Renal pelvis (tissue), 12 donors: ENCODE data around the gene KIF14. TPM values are rescaled to one million over a fixed set of nuclear protein-coding genes. Genes with fewer than 3 reads are reported as not detected.

ENCODE experiments used
- DNase-seq: peaks from one replicate; pipeline ENCODE4 v3.0.0-alpha.2; 2013
- long read RNA-seq, 16 experiments: transcript quantifications; one replicate each; lab custom pipeline, GENCODE V29; 2026
- polyA plus RNA-seq, 3 donors: library from polyadenylated mRNA; unstranded; fragments of 120-200 nt; gene quantifications; one replicate each; pipeline ENCODE4 v1.2.1, GENCODE V29; 2013; ENCODE audit not compliant: insufficient read length in 3 of 3

The KIF14 gene
- polyA plus RNA-seq: 1 to 10 TPM; 6.0 to 8.0 (median 7.6) TPM
- long read RNA-seq, donor 1: 0 reads
- long read RNA-seq, donor 2, full-length matches to known transcripts: 1 of 1 reads
- long read RNA-seq, donor 2, partial matches to known transcripts: 0 of 1 reads
- long read RNA-seq, donor 2, other reads (novel, unspliced or antisense): 0 of 1 reads
- long read RNA-seq, donor 3: 0 reads
- long read RNA-seq, donor 4: 0 reads
- long read RNA-seq, donor 5: 0 reads
- long read RNA-seq, donor 6: 0 reads
- long read RNA-seq, donor 7: 0 reads
- long read RNA-seq, donor 8: 0 reads
- long read RNA-seq, donor 9: 0 reads
- long read RNA-seq, donor 10: 0 reads
- long read RNA-seq, donor 11: 0 reads
- long read RNA-seq, donor 12: 0 reads
- long read RNA-seq, donor 13: 0 reads
- long read RNA-seq, donor 14: 0 reads
- long read RNA-seq, donor 15: 0 reads
- long read RNA-seq, donor 16: 0 reads

GRCh38 chr1:200620273-200621131, at the start of gene KIF14:
KIF14 (minus strand) TSS chr1:200620751; CDS start chr1:200618723, 2,028 bp downstream.
- peak; percentile 93 for DNase-seq

- peak; percentile 96 for DNase-seq
Measured at GRCh38 chr1:200669314-200670241, 49.0 kb upstream of the KIF14 start, which contains the start of gene DDX59. DDX59 (minus strand) TSS chr1:200669907; CDS start chr1:200666740, 3,167 bp downstream.

- no peak for DNase-seq
Measured at GRCh38 chr1:200668514-200669313, 48.2 kb upstream of the KIF14 start.

GRCh38 chr1:200666309-200666708, 45.8 kb upstream of the KIF14 start:
- DNase-seq: no peak

GRCh38 chr1:200665861-200666260, 45.3 kb upstream of the KIF14 start:
- DNase-seq: peak; percentile 39

GRCh38 chr1:200660719-200661118, 40.2 kb upstream of the KIF14 start:
- DNase-seq: no peak

- no peak for DNase-seq
Measured at GRCh38 chr1:200659269-200659668, 38.7 kb upstream of the KIF14 start.

GRCh38 chr1:200658037-200658818, 37.7 kb upstream of the KIF14 start:
- no peak for DNase-seq

GRCh38 chr1:200654660-200655059, 34.1 kb upstream of the KIF14 start:
- no peak for DNase-seq

- DNase-seq: no peak
Measured at GRCh38 chr1:200653022-200653462, 32.5 kb upstream of the KIF14 start.

- no peak for DNase-seq
Measured at GRCh38 chr1:200652378-200652777, 31.8 kb upstream of the KIF14 start.

GRCh38 chr1:200646515-200646914, 26.0 kb upstream of the KIF14 start:
- no peak for DNase-seq

- no peak for DNase-seq
Measured at GRCh38 chr1:200644021-200644420, 23.5 kb upstream of the KIF14 start.

GRCh38 chr1:200642481-200642880, 21.9 kb upstream of the KIF14 start:
- DNase-seq: no peak

GRCh38 chr1:200640963-200641401, 20.4 kb upstream of the KIF14 start:
- no peak for DNase-seq

GRCh38 chr1:200640373-200640962, 19.9 kb upstream of the KIF14 start:
- no peak for DNase-seq

GRCh38 chr1:200638073-200638472, 17.5 kb upstream of the KIF14 start:
- no peak for DNase-seq

GRCh38 chr1:200636681-200637080, 16.1 kb upstream of the KIF14 start:
- DNase-seq: no peak
